Epidermal melanocyte (primary cell): ENCODE results near the gene MRLN.
"Not testable (repeated sequence)": the region's sequence is repeated elsewhere in the genome, so short reads cannot be mapped to it uniquely, and the experiment has no call there.

Experiments
- DNase-seq: peaks from one replicate; pipeline ENCODE4 v3.0.0; 2011; ENCODE audit warnings: low spot score; ENCODE audit not compliant: insufficient read length

Gene MRLN

DNA sequence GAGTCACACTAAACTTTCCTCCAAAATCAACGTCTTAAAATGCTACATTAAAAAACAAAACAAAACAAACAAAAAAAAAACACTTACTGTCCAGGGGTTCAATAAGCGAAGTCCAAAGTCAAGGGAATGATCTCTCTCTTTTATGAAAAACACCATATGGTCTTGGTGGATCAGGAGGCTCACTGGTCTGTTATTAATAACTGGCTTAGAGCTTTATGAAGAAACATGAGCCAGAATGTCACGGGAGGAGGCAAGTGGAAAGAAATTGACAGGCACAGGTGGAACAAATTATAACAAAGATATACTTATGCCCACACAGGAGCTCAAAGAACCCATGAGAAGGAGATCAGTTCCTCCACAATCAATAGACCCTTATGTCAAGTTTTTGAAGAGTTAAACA is at the start of gene MRLN:
Gene MRLN, minus strand, starts transcription at position 189 of the 400 bp plus-strand sequence.
- no peak for DNase-seq

DNA sequence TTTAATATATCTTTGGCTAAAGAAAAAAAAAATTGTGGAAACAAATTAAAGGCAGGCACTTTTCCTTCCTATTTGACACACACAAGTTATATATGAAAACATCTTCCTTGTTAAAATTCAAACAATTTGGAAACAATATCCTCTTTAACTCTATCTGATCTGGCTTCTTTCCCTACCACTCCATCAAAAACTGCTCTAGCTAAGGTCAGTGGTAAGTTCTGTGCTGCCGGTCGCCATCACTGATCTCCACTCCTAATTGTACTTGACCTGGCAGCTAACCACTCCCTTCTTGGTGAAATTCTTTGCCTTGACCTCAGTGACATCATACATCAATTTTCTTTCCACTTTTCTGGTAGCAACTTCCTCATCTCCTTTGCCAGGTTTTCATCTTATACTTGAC is 47.9 kb upstream of the MRLN start:
- DNase-seq: no peak

DNA sequence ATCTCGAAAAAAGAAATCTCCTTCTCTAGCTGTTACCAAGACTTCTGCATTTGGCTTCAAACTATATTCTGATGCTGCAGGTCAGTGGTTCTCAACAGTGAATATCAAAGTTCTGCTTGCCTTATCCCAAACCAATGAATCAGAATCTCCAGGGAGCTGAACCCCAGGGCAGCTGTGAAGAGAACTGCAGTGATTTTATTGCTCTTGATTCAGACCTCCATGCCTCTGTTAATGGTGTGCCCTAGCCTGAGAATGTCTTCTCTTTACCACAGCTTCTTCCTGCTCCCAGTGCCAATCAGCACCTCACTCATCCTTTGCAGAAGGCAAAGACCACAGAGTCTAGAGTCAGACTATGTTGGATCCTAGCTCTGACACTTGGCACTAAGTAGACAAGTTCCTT is 46.2 kb upstream of the MRLN start:
- DNase-seq: no peak

DNA sequence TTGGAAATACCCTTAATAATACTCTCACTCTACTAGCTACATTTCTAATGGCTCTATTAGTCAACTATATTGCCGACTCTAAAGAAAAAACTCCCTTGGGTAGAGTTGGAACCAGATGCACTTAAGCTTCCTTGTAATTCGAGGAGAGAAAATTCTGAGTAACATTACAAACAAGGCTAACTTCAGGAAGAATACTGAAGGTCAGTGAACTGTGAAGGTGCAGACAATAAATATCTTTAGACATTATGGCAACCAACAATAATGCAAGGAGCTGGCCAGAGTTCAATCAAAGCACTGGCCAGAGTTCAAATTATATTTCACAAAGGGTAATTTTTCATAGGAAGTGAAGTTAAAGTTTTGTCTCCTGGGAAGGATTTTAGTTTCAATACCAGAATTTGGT is 40.7 kb upstream of the MRLN start:
- no peak for DNase-seq

DNA sequence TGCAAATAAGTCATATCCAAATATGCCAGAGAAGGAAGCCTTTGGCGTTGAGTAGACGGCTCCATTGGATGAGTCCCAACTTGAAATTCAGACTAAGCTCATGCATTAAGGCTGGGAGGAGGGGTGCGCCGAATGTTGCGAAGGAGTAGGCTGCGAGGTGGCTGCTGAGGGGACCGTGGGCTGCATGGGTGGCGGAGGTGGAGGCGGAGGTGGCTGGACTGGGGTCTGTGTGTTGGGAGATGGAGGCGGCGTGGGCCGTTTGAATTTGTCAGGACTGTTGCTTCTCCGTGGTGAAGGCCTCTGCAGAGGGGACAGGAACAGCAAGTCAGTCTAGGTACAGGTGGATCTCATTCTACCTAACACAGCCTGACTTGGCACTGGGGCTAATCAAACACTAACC is 39.6 kb upstream of the MRLN start:
- DNase-seq: no peak

DNA sequence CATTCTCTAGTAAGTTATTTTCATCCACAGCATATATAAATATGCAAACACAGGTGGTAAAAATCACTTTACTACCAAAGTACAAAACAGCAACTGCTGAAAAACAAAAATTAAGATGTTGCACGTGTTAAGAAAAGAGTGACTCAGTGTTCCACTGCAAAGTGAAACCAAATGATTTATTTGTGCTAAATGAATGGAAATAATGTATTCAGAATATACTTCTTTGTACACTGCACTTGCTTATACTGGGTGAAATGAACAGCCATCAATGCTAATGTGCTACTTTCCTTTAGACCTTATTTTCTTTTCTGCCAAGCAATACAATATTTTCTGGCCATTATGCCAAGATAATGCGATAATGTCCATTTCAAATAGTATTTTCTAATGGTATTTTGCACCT is 38.3 kb upstream of the MRLN start:
- DNase-seq: no peak

DNA sequence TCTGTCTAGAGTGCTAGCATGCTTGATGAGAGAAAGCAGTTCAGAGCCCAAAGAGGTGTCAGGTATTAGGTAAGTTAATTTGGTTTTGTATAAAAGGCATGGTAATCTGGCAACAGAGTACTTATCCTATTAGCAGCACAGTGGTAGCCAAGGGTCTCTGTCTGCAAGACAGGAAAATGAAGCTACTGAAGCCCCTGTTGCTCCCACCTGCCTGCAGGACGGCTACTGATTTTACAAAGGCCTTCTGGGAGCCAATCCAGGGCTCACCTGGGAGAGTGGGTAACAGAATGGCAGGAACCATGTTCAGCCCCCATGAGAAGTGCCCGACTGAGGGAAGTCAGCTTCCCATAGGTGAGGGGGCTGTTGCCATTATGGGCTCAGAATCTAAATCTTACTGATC is 36.8 kb upstream of the MRLN start:
- DNase-seq: not testable (repeated sequence)

DNA sequence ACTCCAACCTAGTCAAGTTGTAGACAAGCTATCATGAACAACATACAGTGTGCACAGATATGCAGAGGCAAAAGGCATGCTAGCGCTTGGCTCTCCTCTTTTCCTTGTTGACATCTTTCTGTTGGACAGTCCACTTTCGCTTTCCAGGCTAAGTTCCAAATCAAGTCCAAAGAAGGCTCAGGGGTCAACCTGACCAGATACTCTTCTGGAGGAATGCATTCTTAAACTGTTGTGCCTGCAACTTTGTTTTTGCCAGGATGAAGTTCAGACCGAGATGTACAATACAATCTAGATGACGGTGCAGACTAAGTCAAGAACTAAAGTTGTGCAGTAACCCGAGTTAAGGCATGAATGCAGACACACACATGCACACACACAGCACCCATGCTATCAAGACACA is 35.7 kb upstream of the MRLN start:
- not testable (repeated sequence) for DNase-seq

DNA sequence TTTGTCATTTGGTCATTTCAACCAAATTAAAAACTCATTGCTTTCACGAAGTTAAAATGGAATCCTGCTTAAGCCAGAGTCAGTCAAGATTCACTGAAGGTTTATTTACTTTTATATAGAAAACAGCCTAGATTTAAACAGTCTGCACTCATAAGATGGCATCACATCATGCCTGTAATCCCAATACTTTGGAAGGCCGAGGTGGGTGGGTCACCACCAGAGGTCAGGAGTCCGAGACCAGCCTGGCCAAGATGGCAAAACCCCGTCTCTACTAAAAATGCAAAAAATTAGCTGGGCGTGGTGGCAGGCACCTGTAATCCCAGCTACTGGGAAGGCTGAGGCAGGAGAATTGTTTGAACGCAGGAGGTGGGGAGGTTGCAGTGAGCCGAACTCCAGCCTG is 33.8 kb upstream of the MRLN start:
- DNase-seq: not testable (repeated sequence)

DNA sequence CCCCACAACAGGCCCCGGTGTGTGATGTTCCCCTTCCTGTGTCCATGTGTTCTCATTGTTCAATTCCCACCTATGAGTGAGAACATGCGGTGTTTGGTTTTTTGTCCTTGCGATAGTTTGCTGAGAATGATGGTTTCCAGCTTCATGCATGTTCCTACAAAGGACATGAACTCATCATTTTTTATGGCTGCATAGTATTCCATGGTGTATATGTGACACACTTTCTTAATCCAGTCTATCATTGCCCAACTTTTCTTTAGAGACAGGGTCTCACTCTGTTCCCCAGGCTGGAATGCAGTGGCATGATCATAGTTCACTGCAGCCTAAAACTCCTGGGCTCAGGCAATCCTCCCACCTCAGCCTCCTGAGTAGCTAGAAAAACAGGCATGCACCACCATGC is 32.2 kb upstream of the MRLN start:
- DNase-seq: not testable (repeated sequence)

DNA sequence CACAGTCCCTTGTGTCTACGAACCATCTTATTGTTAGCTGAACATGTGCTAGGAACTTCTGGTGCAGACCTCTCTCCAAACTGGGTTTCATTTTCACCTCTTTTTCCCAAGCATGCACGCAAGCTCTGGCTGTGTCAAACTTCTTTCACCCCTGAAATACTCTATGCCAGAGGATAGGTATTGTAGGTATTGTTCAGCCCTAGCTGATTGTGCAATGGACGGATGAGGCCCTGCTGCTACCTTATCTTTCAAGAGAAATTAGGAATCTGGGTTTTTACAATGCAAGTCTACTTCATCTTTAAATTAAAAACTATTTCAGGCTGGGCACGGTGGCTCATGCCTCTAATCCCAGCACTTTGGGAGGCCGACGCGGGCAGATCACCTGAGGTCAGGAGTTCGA is 28.3 kb upstream of the MRLN start:
- no peak for DNase-seq

DNA sequence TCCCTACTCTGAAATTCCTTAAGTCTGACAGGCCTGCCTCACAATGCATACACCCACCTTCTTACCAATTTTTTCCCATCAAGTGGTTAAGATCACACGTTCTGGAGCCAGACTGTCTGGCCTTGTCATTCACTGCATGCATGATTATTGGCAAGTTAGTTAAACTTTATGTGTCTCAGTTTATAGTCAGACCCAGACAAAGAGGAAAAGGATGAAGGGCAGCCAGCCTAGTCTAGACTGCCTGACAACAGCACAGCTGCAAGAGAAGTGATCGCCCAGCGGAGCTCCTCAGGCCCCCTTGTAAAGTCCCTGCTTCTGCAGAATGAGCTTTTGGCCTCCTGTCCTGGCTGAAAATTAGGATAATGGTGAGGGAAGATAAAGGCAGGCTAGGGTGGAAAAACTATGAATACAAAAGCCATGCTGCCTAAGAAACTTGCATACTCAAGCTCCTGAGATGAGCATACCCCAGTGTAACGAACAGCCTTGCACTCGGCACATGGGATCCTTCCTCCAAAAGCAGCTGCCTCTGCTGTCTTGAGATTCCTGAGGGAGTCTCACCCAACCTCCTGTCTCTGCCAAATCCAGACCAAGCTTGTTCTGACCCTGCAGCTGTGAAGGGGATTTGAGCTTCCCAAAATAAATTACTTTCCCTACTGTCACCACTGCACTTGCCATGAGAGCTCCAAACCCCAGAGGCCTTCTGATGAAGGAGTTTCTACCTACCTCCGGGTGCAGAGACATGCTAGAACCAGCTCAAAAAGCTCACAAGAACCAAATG is 26.7 kb upstream of the MRLN start:
- no peak for DNase-seq

DNA sequence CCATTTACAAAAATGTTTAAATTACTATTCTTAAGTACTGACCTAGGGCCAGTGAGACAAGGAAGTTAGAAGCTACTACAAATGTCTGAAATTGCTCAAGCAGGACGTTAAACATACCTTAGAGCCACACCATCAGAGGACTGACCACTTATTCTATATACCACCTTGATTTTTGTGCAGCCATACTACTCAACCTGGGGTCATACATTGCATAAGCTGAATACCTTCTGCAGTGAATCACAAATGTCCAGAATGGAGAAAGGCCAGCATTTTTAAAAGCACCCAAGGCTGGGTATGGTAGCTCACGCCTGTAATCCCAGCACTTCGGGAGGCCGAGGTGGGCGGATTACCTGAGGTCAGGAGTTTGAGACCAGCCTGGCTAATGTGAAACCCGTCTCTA is 21.2 kb upstream of the MRLN start:
- DNase-seq: no peak

DNA sequence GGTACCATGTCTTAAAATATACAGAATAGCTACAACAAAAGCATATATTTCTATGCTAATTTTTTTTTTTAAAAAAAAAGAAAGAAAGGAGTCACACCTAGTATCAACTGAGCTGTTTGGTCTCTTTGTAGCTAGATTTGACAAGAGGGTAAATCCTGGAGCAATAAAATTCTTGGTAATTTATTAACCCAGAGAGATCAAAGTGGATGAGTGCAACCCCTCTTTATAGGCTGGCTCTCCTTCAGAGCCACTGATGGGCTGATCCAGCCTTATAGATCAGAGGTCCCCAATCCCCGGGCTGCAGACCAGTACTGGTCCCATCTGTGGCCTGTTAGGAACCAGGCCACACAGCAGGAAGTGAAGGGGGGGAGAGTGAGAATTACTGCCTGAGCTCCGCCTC is 19.8 kb upstream of the MRLN start:
- no peak for DNase-seq

DNA sequence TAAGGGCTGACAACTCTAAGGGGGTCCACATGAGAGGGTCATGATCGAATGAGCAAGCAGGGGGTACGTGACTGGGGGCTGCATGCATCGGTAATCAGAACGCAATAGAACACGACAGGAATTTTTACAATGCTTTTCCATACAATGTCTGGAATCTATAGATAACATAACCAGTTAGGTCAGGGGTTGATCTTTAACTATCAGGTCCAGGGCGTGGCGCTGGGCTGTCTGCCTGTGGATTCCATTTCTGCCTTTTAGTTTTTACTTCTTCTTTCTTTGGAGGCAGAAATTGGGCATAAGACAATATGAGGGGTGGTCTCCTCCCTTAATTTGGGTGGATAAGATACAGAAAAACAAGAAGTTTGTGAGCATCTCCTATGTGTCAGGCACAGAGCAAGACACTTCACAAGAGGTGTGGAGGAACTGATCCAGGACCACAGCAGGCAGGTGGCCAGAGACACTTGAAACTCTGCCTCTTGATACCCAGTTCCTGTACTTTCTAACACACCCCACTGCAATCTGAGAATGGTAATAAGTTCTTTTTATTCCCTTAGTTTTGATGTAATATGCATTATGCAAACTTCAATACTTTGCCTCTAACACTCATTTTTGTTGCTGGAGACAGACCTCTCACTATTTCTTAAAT is 18.0 kb upstream of the MRLN start:
- no peak for DNase-seq

DNA sequence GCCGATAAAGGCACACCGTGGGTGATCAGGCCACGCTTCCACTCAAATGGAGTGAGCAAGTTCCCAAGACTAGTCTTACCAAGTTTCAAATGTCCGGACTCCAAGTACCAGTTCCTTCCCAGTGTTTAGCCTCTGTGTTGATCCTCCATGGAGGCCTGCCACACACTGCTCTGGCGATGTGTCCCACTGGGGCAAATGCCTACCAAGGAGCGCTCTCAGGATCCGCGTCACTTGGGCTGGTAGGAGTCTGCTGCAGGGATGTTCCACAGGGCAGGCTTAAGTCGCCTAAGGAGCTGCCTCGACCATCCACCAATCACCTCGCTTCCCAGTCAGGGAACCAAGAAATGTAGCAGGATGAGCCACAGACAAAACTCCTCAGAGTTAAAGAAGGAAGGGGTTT is 17.4 kb upstream of the MRLN start:
- DNase-seq: no peak

DNA sequence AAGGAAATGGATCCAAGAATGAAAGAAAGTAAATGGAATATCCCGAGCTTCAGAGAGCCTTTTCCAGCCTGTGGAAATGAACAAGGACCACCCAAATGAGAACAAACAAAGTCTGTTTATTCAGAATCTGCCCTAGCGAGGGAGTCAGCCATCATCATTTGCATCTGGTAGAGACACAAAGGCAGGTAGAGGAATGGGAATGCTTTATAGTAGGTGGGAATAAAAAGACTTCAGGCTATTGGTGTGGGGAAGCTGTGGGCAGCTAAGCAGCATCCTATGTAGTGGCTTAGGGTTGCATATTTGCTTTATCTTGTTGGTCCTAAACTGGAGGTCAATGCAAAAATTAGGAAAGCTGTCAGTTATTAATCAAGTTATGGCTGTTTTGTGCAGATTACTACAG is 9.2 kb upstream of the MRLN start:
- no peak for DNase-seq

DNA sequence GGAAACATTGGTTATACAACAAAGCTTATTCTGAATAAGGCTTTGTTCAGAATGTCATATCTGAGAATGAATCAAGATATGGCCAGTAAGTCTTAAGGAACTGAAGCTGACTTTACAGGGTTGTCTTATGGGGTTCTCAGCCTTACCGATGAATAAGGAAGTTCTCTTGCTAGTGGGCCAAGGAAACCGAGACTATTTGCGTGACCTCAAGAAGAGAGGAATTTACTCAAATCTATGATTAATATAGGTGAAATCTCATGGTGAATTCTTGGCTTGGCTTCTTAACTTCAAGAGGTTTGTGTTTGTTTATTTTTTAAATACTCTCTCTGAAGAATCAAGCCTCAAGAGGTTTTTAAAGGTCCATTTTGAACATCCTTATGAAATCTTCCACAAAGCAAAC is 4.7 kb upstream of the MRLN start:
- DNase-seq: no peak

DNA sequence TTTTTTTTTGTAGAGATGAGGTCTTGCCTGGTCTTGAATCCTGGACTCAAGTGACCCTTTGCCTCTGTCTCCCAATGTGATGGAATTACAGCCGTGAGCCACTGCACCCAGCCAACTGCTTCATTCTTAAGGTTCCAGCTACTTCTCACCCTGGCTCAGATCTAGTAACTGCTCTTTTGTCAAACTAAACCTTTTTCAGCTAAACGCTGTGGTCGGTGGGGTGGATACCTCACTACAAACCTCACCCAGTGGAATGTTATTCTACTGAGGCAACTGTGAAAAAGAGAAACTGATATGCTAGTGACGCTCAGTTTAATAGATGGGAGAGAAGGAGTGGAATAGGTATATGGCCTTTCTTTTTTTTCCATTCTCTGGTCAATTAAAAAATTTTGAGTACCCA is 1.7 kb upstream of the MRLN start:
- no peak for DNase-seq

DNA sequence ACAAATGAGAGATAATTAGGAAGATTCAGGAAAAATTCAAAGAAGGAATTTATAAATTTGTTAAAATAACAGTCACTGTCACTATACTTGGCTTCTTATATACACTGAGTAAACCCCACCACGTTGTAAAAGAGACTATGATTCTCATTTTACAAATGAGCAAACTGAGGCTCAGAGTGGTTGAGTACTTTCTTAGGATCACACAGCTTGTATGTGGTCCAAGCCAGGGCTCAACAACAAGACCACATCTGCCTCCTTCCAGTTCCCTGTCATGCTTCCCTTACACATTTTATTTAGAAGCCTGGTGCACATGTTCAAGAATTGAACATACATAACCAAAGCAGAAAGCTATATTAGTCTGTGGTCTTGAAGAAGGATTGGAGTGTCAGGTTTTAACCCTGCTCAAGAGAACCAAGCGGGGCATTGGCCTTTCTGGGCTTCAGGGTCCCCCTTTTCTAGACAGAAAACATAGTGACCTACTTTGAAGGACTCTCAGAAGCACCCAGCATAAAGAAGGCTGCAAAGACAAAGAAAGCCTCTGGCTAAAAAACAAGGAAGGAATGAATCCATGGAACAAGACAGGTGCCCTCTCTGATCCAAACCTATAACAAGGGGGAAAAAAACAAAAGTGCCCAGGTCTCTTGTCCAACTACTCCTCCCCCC is 846 bp downstream of the MRLN start:
- no peak for DNase-seq

DNA sequence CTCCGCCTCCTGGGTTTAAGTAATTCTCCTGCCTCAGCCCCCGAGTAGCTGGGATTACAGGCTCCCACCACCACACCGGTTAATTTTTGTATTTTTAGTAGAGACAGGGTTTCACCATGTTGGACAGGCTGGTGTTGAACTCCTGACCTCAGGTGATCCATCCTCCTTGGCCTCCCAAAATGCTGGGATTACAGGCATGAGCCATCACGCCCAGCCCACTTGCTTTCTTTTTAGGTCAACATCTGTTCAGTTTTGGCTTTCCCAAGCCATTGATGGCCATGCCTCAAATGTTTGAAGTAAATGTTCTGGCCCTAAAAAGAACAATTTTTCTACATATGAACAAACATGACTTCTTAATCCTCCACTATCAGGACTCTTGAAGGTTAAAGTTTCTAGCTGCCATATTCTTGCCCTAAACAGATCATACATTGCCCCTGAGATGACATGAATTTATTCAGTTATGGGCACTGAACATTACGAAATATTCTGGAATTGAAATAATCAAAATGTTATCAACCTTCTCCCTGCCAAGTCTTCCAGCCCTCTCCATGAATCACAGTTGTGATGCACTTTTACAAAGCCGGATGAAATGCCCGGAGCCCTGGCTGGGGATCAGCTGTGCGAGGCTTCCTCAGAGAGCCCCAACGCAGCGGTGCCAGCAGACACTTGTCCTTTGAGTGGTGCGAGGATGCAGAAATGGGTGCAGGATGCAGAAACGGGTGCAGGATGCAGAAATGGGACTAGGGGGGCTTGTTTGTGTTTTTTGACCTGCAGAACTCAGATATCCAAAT is 2.9 kb downstream of the MRLN start:
- DNase-seq: no peak

DNA sequence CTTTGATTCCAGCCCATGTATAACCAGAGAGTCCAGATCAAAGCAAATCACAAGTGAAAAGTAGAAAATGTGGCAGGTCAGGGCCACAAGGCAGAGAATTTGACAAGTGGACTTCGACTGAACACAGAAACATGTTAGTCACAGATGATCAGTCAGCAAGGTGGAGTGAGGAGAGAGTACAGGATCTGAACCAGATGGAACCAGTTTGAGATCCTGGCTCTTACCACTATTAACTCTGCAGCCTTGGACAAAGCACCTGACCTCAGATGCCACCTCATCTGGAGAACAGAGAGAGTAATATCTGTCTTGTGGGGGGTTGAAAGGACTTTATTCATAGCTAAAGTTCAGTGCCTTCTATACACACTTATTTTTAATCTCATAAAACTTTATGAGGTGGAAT is 4.4 kb downstream of the MRLN start:
- DNase-seq: no peak
